ENCODE data around the gene MED27.

GRCh38 chr9:131875828-131876485 lies 203.7 kb downstream of the MED27 start:
- TF ChIP-seq CTCF (IDR thresholded peaks at IDR 0.05) (no peak), POLR2A (IDR thresholded peaks at IDR 0.05) (no peak), POLR2AphosphoS5 (IDR thresholded peaks at IDR 0.05) (no peak)

Measured in sigmoid colon (tissue), 4 donors.